Chondrocyte (in vitro differentiated cells): Measurements from ENCODE around the gene TRIM73. TPM values are rescaled to one million over a fixed set of nuclear protein-coding genes. Genes with fewer than 3 reads are reported as not detected.
A peak's percentile ranks its signal among the peaks of the same experiment; 100 is the strongest.
"Not testable (repeated sequence)": the region's sequence is repeated elsewhere in the genome, so short reads cannot be mapped to it uniquely, and the experiment has no call there.

ENCODE experiments used
- DNase-seq: peaks from one replicate; pipeline ENCODE4 v3.0.0; 2021; ENCODE audit warnings: mixed read lengths, low spot score
- H3K27ac Mint-ChIP-seq: one replicate; pipeline ENCODE4 v1.8.0; 2021; ENCODE audit warnings: mild to moderate bottlenecking, moderate library complexity, mixed read lengths; ENCODE audit not compliant: unreplicated experiment
- H3K27me3 Mint-ChIP-seq: 2 replicates; pipeline ENCODE4 v1.8.0; 2021; ENCODE audit warnings: low read depth, mixed read lengths
- H3K36me3 Mint-ChIP-seq: 2 replicates; pipeline ENCODE4 v1.8.0; 2021; ENCODE audit warnings: low read depth, mixed read lengths
- H3K4me1 Mint-ChIP-seq: 2 replicates; pipeline ENCODE4 v1.8.0; 2021; ENCODE audit warnings: low read depth, mild to moderate bottlenecking, mixed read lengths
- H3K4me3 Mint-ChIP-seq: one replicate; pipeline ENCODE4 v1.8.0; 2021; ENCODE audit warnings: mild to moderate bottlenecking, moderate library complexity, mixed read lengths; ENCODE audit not compliant: unreplicated experiment
- H3K9me3 Mint-ChIP-seq: 2 replicates; pipeline ENCODE4 v1.8.0; 2021; ENCODE audit warnings: low read depth, mixed read lengths
- CTCF ChIP-seq: fragments of 200-600 bp; sonication (generic); IDR thresholded peaks from 2 replicates; pipeline ENCODE4 v1.5.0; 2021; ENCODE audit warnings: antibody characterized with exemption, mild to moderate bottlenecking, moderate library complexity
- total RNA-seq: library from RNA; stranded (reverse); gene quantifications from 3 replicates; pipeline ENCODE4 v1.2.1, GENCODE V29; 2021

Gene TRIM73
- total RNA-seq, 1 donor from 2014 or later = 3.1 TPM

GRCh38 chr7:75418292-75418858 is 22.9 kb downstream of the TRIM73 start:
- H3K27me3 Mint-ChIP-seq, H3K4me3 Mint-ChIP-seq, DNase-seq, H3K36me3 Mint-ChIP-seq, H3K4me1 Mint-ChIP-seq, H3K27ac Mint-ChIP-seq, H3K9me3 Mint-ChIP-seq: not testable (repeated sequence)
- TF ChIP-seq CTCF = peak; percentile 22

GRCh38 chr7:75419210-75419609 is 23.8 kb downstream of the TRIM73 start:
- not testable (repeated sequence) for H3K27me3 Mint-ChIP-seq, DNase-seq, H3K4me3 Mint-ChIP-seq, H3K9me3 Mint-ChIP-seq, H3K4me1 Mint-ChIP-seq
- peaks cover 11% of the 10 kb centered on the region for H3K36me3 Mint-ChIP-seq
- peak overlapping the region; percentile 22 for H3K27ac Mint-ChIP-seq

- peaks cover 14% of the 10 kb centered on the region for H3K36me3 Mint-ChIP-seq
- H3K4me3 Mint-ChIP-seq, H3K27me3 Mint-ChIP-seq, H3K4me1 Mint-ChIP-seq, DNase-seq, H3K9me3 Mint-ChIP-seq, H3K27ac Mint-ChIP-seq: not testable (repeated sequence)
These were observed 24.3 kb downstream of the TRIM73 start for GRCh38 chr7:75419693-75420092.

- H3K4me1 Mint-ChIP-seq, DNase-seq, H3K27ac Mint-ChIP-seq, H3K4me3 Mint-ChIP-seq, H3K27me3 Mint-ChIP-seq, H3K9me3 Mint-ChIP-seq: not testable (repeated sequence)
- H3K36me3 Mint-ChIP-seq = peaks cover 15% of the 10 kb centered on the region
These were observed 24.7 kb downstream of the TRIM73 start for GRCh38 chr7:75420152-75420551.

GRCh38 chr7:75421798-75422710 is 26.6 kb downstream of the TRIM73 start:
- not testable (repeated sequence) for H3K4me3 Mint-ChIP-seq, H3K27ac Mint-ChIP-seq, DNase-seq, H3K9me3 Mint-ChIP-seq, H3K4me1 Mint-ChIP-seq, H3K27me3 Mint-ChIP-seq
- peaks cover 12% of the 10 kb centered on the region for H3K36me3 Mint-ChIP-seq

GRCh38 chr7:75423481-75423880 is 28.1 kb downstream of the TRIM73 start:
- H3K36me3 Mint-ChIP-seq = peaks cover 12% of the 10 kb centered on the region
- not testable (repeated sequence) for DNase-seq, H3K9me3 Mint-ChIP-seq, H3K4me3 Mint-ChIP-seq, H3K27me3 Mint-ChIP-seq, H3K4me1 Mint-ChIP-seq, H3K27ac Mint-ChIP-seq

GRCh38 chr7:75439000-75439399 is 43.6 kb downstream of the TRIM73 start:
- TF ChIP-seq CTCF = peak; percentile 19
- not testable (repeated sequence) for DNase-seq, H3K27ac Mint-ChIP-seq, H3K9me3 Mint-ChIP-seq, H3K4me3 Mint-ChIP-seq, H3K27me3 Mint-ChIP-seq, H3K4me1 Mint-ChIP-seq
- peaks cover 25% of the 10 kb centered on the region for H3K36me3 Mint-ChIP-seq

GRCh38 chr7:75442101-75442464 is 46.7 kb downstream of the TRIM73 start:
- H3K27me3 Mint-ChIP-seq, DNase-seq, H3K9me3 Mint-ChIP-seq, H3K4me1 Mint-ChIP-seq: not testable (repeated sequence)
- Mint-ChIP-seq H3K4me3 (peak overlapping the region; percentile 85), H3K27ac (peak overlapping the region; percentile 89), H3K36me3 (peaks cover 16% of the 10 kb centered on the region)

- H3K27ac Mint-ChIP-seq = peak overlapping the region; percentile 97
- DNase-seq, H3K4me1 Mint-ChIP-seq, H3K27me3 Mint-ChIP-seq, H3K9me3 Mint-ChIP-seq: not testable (repeated sequence)
- peak overlapping the region; percentile 84 for H3K4me3 Mint-ChIP-seq
- H3K36me3 Mint-ChIP-seq = peaks cover 16% of the 10 kb centered on the region
These were observed 47.2 kb downstream of the TRIM73 start for GRCh38 chr7:75442465-75443111.

GRCh38 chr7:75449946-75450345 is 54.5 kb downstream of the TRIM73 start:
- H3K27ac Mint-ChIP-seq, DNase-seq, H3K9me3 Mint-ChIP-seq, H3K4me1 Mint-ChIP-seq, H3K4me3 Mint-ChIP-seq, H3K36me3 Mint-ChIP-seq, H3K27me3 Mint-ChIP-seq: not testable (repeated sequence)
